Endometrial microvascular endothelial cells (primary cell): ENCODE measurements around the gene RHOC. TPM values are rescaled to one million over a fixed set of nuclear protein-coding genes. Genes with fewer than 3 reads are reported as not detected.

ENCODE experiments used
- in situ Hi-C: cut with HindIII; loops from 2 replicates; pipeline ENCODE4 v1.10.0; 2017; ENCODE audit warnings: low sequenced_read_pairs, low pct_unique_long_range_greater_than_20kb; ENCODE audit errors: inconsistent ontology term
- total RNA-seq: library from RNA; depleted of rRNA; stranded (reverse); fragments of >200 nt; gene quantifications from one replicate; pipeline ENCODE4 v1.2.3, GENCODE V29; 2015; ENCODE audit errors: inconsistent ontology term

Gene RHOC
- total RNA-seq, 1 donor from 2014 or later: 823 TPM

GRCh38 chr1:112689196-112689841, 17.6 kb downstream of the RHOC start:
- in situ Hi-C loops: no loop called here

- in situ Hi-C loops: no loop called here
Measured at GRCh38 chr1:112688781-112689193, 18.1 kb downstream of the RHOC start.

- in situ Hi-C loops: no loop called here
Measured at GRCh38 chr1:112687785-112688496, 19.0 kb downstream of the RHOC start.

- in situ Hi-C loops: no loop called here
Measured at GRCh38 chr1:112687361-112687760, 19.6 kb downstream of the RHOC start.

GRCh38 chr1:112686835-112687234, 20.1 kb downstream of the RHOC start:
- in situ Hi-C loops: no loop called here

GRCh38 chr1:112686417-112686816, 20.5 kb downstream of the RHOC start:
- in situ Hi-C loops: no loop called here

GRCh38 chr1:112685913-112686312, 21.0 kb downstream of the RHOC start:
- in situ Hi-C loops: no loop called here

- in situ Hi-C loops: no loop called here
Measured at GRCh38 chr1:112678605-112679004, 28.3 kb downstream of the RHOC start.

GRCh38 chr1:112677501-112677900, 29.4 kb downstream of the RHOC start:
- in situ Hi-C loops: no loop called here

- in situ Hi-C loops: no loop called here
Measured at GRCh38 chr1:112676543-112676942, 30.4 kb downstream of the RHOC start.

- in situ Hi-C loops: no loop called here
Measured at GRCh38 chr1:112675728-112676381, 31.1 kb downstream of the RHOC start.

- in situ Hi-C loops: no loop called here
Measured at GRCh38 chr1:112674986-112675727, 31.8 kb downstream of the RHOC start.

GRCh38 chr1:112674440-112674985, 32.4 kb downstream of the RHOC start, which contains the start of gene MOV10:
Gene MOV10, plus strand, starts transcription at chr1:112674659. Its CDS starts 254 bp downstream, at chr1:112674913.
- in situ Hi-C loops: no loop called here

GRCh38 chr1:112673592-112674439, 33.1 kb downstream of the RHOC start:
- in situ Hi-C loops: no loop called here

GRCh38 chr1:112672842-112673241, 34.1 kb downstream of the RHOC start:
- in situ Hi-C loops: no loop called here

GRCh38 chr1:112672009-112672408, 34.9 kb downstream of the RHOC start:
- in situ Hi-C loops: no loop called here

- in situ Hi-C loops: no loop called here
Measured at GRCh38 chr1:112666946-112667345, 40.0 kb downstream of the RHOC start.

- in situ Hi-C loops: no loop called here
Measured at GRCh38 chr1:112665857-112666256, 41.1 kb downstream of the RHOC start.
